ENCODE measurements around the gene NANOS1.

DNA sequence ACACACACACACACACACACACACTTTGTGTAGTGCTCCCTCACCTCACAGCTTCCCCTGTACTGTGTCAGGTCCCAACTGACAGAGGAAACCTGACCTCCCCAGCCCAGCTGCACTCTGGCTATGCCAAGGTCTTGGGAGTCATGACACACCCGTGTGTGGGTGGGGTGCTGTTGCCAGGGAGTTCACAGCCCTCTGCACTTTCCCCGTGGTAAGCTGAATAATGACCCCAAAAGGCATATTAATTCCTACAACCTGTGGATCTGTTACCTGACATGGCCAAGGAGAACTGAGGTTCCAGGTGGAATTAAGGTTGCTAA lies 8.9 kb upstream of the NANOS1 start:
- TF ChIP-seq, protein P1, sequence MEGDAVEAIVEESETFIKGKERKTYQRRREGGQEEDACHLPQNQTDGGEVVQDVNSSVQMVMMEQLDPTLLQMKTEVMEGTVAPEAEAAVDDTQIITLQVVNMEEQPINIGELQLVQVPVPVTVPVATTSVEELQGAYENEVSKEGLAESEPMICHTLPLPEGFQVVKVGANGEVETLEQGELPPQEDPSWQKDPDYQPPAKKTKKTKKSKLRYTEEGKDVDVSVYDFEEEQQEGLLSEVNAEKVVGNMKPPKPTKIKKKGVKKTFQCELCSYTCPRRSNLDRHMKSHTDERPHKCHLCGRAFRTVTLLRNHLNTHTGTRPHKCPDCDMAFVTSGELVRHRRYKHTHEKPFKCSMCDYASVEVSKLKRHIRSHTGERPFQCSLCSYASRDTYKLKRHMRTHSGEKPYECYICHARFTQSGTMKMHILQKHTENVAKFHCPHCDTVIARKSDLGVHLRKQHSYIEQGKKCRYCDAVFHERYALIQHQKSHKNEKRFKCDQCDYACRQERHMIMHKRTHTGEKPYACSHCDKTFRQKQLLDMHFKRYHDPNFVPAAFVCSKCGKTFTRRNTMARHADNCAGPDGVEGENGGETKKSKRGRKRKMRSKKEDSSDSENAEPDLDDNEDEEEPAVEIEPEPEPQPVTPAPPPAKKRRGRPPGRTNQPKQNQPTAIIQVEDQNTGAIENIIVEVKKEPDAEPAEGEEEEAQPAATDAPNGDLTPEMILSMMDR (conservative IDR thresholded peaks at IDR 0.05 in 1 of 2, IDR thresholded peaks at IDR 0.05 in 1 of 2; ENCODE audit: low read depth in 1 of 2, low read length in 2 of 2), result no peak
- no peak for TF ChIP-seq EZH2 (IDR thresholded peaks at IDR 0.05; ENCODE audit: low read length, missing control alignments)
